SH-SY5Y (cell line): Measurements from ENCODE around the gene POU2F3.

Experiments
- GATA2 ChIP-seq: IDR thresholded peaks from 2 replicates; pipeline ENCODE4 v1.6.1; 2011; ENCODE audit warnings: mild to moderate bottlenecking, low read depth, low read length
- GATA3 ChIP-seq: IDR thresholded peaks from 2 replicates; pipeline ENCODE4 v1.6.1; 2011; ENCODE audit warnings: low read depth, mild to moderate bottlenecking, low read length, moderate library complexity

GRCh38 chr11:120226714-120227113 is 13.2 kb upstream of the POU2F3 start:
- TF ChIP-seq GATA2 (no peak), GATA3 (no peak)
